ENCODE data around the gene GHDC.
A peak's percentile ranks its signal among the peaks of the same experiment; 100 is the strongest.
"Not testable (repeated sequence)": the region's sequence is repeated elsewhere in the genome, so short reads cannot be mapped to it uniquely, and the experiment has no call there.

Gene GHDC

DNA sequence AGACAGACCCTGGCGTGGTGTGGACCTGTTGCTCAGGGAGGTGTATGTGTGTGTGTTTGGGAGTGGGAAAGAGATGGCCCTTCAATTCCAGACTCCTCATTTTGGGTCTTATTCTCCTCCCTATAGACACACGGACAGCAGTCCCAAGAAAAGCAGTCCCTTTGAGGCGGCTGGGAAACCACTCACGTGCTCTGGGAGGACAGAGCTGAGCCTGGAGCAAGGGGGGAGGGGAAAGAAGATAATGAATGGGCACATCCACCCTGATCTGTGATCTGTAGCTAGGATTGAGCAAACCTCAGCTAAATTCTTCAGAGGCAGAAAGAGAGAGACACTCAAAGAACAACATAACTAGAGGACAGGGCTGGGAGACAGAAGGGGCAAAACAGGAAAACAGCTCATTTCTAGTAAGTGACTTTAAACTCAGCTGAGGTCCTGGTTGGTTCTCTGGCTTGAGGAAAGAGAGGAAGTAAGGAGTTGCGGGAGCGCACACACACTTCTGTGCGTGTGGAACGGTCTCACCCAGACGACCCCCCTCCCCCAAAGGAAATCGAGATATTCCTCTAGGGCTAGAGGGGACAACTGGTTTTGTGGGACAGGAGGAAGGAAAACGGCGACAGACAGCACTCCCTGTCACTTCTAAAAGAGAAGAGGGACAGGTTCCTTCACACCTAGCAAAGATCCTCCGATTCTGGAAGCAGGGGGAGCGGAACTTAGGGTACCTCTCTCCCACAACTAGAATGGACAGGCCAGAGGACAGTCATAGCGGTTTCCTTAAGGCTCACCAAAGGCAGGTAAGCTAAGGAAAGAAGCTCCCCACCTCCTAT is 40.2 kb downstream of the GHDC start:
- peaks cover 9% of the 10 kb centered on the region for H3K4me1 ChIP-seq (ENCODE audit: control insufficient read depth, insufficient read depth, low read length)
- no peaks in the 10 kb centered on the region for H3K36me3 ChIP-seq (ENCODE audit: control insufficient read depth, insufficient read depth, low read length)
- peak overlapping the region; percentile 98 for H3K4me3 ChIP-seq (ENCODE audit: low read length)
- H3K9ac ChIP-seq (ENCODE audit: low read length), result peak overlapping the region; percentile 72
- H3K27me3 ChIP-seq (ENCODE audit: control insufficient read depth, insufficient read depth, low read length), result no peaks in the 10 kb centered on the region
- H3K27ac ChIP-seq (ENCODE audit: low read depth, low read length), result peak overlapping the region; percentile 77

DNA sequence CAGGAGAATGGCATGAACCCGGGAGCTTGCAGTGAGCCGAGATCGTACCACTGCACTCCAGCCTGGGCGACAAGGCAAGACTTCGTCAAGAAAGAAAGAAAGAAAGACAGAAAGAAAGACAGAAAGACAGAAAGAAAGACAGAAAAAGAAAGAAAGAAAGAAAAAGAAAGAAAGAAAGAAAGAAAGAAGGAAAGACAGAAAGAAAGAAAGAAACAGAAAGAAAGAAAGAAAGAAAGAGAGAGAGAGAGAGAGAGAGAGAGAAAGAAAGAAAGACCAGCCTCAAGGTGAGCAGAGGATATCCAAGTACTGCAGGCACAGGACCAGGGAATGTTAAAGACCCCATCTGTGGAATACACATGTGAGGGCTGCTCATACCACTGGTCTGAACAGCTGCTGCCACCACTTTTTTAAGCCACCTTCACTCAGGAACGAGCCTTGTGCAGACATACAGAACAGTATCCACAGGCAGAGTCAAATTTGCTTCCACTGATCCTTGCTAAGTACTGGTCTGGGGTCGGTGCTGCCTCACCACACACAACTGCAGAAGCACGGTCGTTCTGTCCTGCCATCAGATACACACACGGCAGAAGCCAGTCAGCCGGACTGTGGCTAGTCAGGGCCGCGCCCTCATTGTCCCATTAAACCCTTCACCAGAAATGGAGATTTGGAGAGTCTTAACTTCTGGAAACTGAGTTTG is 47.2 kb downstream of the GHDC start:
- Histone ChIP-seq H3K9ac (ENCODE audit: low read length) (no peak overlapping the region), H3K4me1 (ENCODE audit: control insufficient read depth, insufficient read depth, low read length) (no peaks in the 10 kb centered on the region), H3K4me3 (ENCODE audit: low read length) (no peak overlapping the region), H3K27ac (ENCODE audit: low read depth, low read length) (no peak overlapping the region), H3K27me3 (ENCODE audit: control insufficient read depth, insufficient read depth, low read length) (no peaks in the 10 kb centered on the region), H3K36me3 (ENCODE audit: control insufficient read depth, insufficient read depth, low read length) (peaks cover 14% of the 10 kb centered on the region)

DNA sequence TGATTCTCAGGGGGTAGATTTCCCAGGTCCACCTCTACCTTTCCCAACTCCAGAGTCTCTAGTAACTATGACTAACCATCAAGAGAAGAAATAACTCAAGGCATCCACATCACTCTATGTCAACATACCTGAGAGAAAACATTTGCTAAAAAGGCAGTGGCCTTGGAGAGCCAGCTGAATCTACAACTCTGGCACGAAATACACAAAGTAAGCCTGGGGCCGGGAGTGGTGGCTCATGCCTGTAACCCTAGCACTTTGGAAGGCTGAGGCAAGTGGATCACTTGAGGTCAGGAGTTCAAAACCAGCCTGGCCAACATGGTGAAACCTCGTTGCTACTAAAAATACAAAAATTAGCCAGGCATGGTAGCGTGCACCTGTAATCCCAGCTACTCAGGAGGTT is 51.2 kb downstream of the GHDC start:
- H3K27ac ChIP-seq (ENCODE audit: low read depth, low read length); H3K4me1 ChIP-seq (ENCODE audit: control insufficient read depth, insufficient read depth, low read length); H3K27me3 ChIP-seq (ENCODE audit: control insufficient read depth, insufficient read depth, low read length); H3K9ac ChIP-seq (ENCODE audit: low read length); H3K4me3 ChIP-seq (ENCODE audit: low read length): not testable (repeated sequence)
- peaks cover 15% of the 10 kb centered on the region for H3K36me3 ChIP-seq (ENCODE audit: control insufficient read depth, insufficient read depth, low read length)

DNA sequence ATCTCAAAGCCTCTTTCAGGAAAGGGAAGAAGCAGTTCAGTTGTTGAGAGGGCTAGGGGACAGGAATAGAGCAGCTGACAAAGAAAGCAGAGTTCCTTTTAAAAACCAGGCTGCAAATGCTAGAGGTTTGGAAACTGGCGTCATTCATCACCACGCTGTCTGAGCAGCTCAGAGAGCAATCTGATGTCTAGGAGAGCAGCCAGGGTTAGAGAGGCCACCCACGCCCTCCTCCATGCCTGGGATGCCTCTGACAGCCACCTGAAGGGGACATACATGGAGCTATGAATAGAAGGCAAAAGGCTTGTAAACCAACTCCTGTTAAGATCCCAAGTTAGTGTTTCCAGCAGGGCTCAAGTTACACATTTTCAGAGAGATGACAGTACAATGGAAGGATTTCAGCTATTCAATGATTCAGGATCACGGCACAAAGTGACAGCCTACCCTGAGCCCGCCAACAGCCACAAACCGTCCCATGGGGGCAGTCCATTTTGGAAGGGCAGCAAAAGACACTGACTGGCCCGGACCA is 51.9 kb downstream of the GHDC start:
- H3K36me3 ChIP-seq (ENCODE audit: control insufficient read depth, insufficient read depth, low read length), result peaks cover 15% of the 10 kb centered on the region
- no peaks in the 10 kb centered on the region for H3K27me3 ChIP-seq (ENCODE audit: control insufficient read depth, insufficient read depth, low read length)
- no peak overlapping the region for H3K27ac ChIP-seq (ENCODE audit: low read depth, low read length)
- no peak overlapping the region for H3K4me3 ChIP-seq (ENCODE audit: low read length)
- no peak overlapping the region for H3K9ac ChIP-seq (ENCODE audit: low read length)
- peaks cover 10% of the 10 kb centered on the region for H3K4me1 ChIP-seq (ENCODE audit: control insufficient read depth, insufficient read depth, low read length)

DNA sequence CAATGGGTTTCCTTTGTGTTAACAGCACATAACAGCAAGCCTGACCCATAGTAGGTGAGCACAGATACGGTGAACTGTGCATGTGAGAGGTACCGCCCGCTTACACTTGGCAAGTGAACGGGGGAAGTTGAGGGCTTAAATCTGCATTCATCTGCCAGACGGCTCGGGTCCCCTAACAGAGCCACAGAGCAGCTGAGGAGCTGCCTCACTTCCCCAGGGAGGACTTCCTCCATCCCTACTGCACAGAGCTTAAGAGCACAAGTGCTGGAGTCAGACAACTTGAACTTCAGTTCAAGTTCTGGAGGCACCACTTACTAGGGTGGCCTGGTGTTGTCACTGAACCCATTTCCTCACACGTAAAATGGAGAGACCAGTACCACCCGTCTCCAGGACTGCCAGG is 52.9 kb downstream of the GHDC start:
- H3K4me1 ChIP-seq (ENCODE audit: control insufficient read depth, insufficient read depth, low read length), result peaks cover 10% of the 10 kb centered on the region
- H3K4me3 ChIP-seq (ENCODE audit: low read length), result no peak overlapping the region
- H3K27ac ChIP-seq (ENCODE audit: low read depth, low read length), result no peak overlapping the region
- peaks cover 15% of the 10 kb centered on the region for H3K36me3 ChIP-seq (ENCODE audit: control insufficient read depth, insufficient read depth, low read length)
- H3K27me3 ChIP-seq (ENCODE audit: control insufficient read depth, insufficient read depth, low read length), result no peaks in the 10 kb centered on the region
- H3K9ac ChIP-seq (ENCODE audit: low read length), result no peak overlapping the region

DNA sequence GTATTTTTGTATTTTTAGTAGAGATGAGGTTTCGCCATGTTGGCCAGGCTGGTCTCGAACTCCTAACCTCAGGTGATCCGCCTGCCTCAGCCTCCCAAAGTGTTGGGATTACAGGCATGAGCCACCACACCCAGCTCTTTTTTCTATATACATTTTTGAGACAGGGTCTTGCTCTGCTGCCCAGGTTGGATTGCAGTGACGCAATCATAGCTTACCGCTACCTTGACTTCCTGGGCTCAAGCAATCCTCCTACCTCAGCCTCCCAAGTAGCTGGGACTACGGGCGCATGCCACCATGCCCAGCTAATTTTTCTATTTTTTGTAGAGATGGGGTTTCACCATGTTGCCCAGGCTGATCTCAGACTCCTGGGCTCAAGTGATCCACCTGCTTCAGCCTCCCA is 53.6 kb downstream of the GHDC start:
- peaks cover 15% of the 10 kb centered on the region for H3K36me3 ChIP-seq (ENCODE audit: control insufficient read depth, insufficient read depth, low read length)
- H3K9ac ChIP-seq (ENCODE audit: low read length); H3K4me3 ChIP-seq (ENCODE audit: low read length); H3K27me3 ChIP-seq (ENCODE audit: control insufficient read depth, insufficient read depth, low read length); H3K4me1 ChIP-seq (ENCODE audit: control insufficient read depth, insufficient read depth, low read length); H3K27ac ChIP-seq (ENCODE audit: low read depth, low read length): not testable (repeated sequence)
